MM.1S (cell line): ENCODE measurements around the gene SOBP.

Experiments used
- CTCF ChIP-seq: fragments of 300-600 bp; sonication (generic); IDR thresholded peaks from 2 replicates; pipeline ENCODE4 v1.5.1; 2016; ENCODE audit warnings: antibody characterized with exemption, low read length, mixed read lengths
- EZH2 ChIP-seq: fragments of 300-600 bp; sonication (generic); optimal IDR thresholded peaks from 2 replicates; pipeline ENCODE3; 2017; ENCODE audit warnings: low read depth, mild to moderate bottlenecking, antibody characterized with exemption, low read length, mixed read lengths
- EZH2phosphoT487 ChIP-seq: fragments of 300-600 bp; sonication (generic); IDR thresholded peaks from 2 replicates; pipeline ENCODE4 v1.6.1; 2018; ENCODE audit warnings: antibody characterized with exemption, low read length

GRCh38 chr6:107542192-107542668, 52.3 kb downstream of the SOBP start:
- no peak for TF ChIP-seq EZH2
- TF ChIP-seq CTCF: no peak
- TF ChIP-seq EZH2phosphoT487: no peak
